ENCODE data around the gene CERK.

Gene CERK

GRCh38 chr22:46732513-46732912 lies 5.5 kb downstream of the CERK start:
- H3K4me3 ChIP-seq (ENCODE audit: control insufficient read depth, low read depth, low read length) = no peak overlapping the region
- TF ChIP-seq CTCF (IDR thresholded peaks at IDR 0.05; ENCODE audit: control insufficient read depth, insufficient read depth, low read depth, low read length, missing control alignments) = no peak
- no peak for DNase-seq (ENCODE audit: low read depth)

- DNase-seq (ENCODE audit: low read depth) = no peak
- H3K4me3 ChIP-seq (ENCODE audit: control insufficient read depth, low read depth, low read length) = no peak overlapping the region
- no peak for TF ChIP-seq CTCF (IDR thresholded peaks at IDR 0.05; ENCODE audit: control insufficient read depth, insufficient read depth, low read depth, low read length, missing control alignments)
Measured at GRCh38 chr22:46732041-46732379, 6.0 kb downstream of the CERK start.

GRCh38 chr22:46731246-46732040 lies 6.6 kb downstream of the CERK start:
- no peak overlapping the region for H3K4me3 ChIP-seq (ENCODE audit: control insufficient read depth, low read depth, low read length)
- no peak for TF ChIP-seq CTCF (IDR thresholded peaks at IDR 0.05; ENCODE audit: control insufficient read depth, insufficient read depth, low read depth, low read length, missing control alignments)
- no peak for DNase-seq (ENCODE audit: low read depth)

GRCh38 chr22:46730568-46731245 lies 7.3 kb downstream of the CERK start:
- no peak for TF ChIP-seq CTCF (IDR thresholded peaks at IDR 0.05; ENCODE audit: control insufficient read depth, insufficient read depth, low read depth, low read length, missing control alignments)
- no peak overlapping the region for H3K4me3 ChIP-seq (ENCODE audit: control insufficient read depth, low read depth, low read length)
- no peak for DNase-seq (ENCODE audit: low read depth)

- no peak for TF ChIP-seq CTCF (IDR thresholded peaks at IDR 0.05; ENCODE audit: control insufficient read depth, insufficient read depth, low read depth, low read length, missing control alignments)
- no peak overlapping the region for H3K4me3 ChIP-seq (ENCODE audit: control insufficient read depth, low read depth, low read length)
- DNase-seq (ENCODE audit: low read depth) = no peak
Measured at GRCh38 chr22:46728470-46728869, 9.6 kb downstream of the CERK start.

- TF ChIP-seq CTCF (IDR thresholded peaks at IDR 0.05; ENCODE audit: control insufficient read depth, insufficient read depth, low read depth, low read length, missing control alignments) = no peak
- no peak for DNase-seq (ENCODE audit: low read depth)
- H3K4me3 ChIP-seq (ENCODE audit: control insufficient read depth, low read depth, low read length) = no peak overlapping the region
Measured at GRCh38 chr22:46727813-46728364, 10.2 kb downstream of the CERK start.

Data from AG09309 (cell line).